T-cell (primary cell): ENCODE measurements around the gene NGDN. TPM values are rescaled to one million over a fixed set of nuclear protein-coding genes. Genes with fewer than 3 reads are reported as not detected.

ENCODE experiments used
- ATAC-seq, 4 experiments: fragments of 200-7000 bp in 3 of 4; fragments of 150-1000 bp in 1 of 4; cut with Tn5 transposase; replicated peaks in 1 of 4; 1 replicate in 3 of 4; 2 replicates in 1 of 4; pipeline ENCODE4 v1.10.0; 2021; ENCODE audit warnings: moderate library complexity in 3 of 4, mild to moderate bottlenecking in 2 of 4, moderate number of reproducible peaks in 1 of 4
- CTCF ChIA-PET, 2 donors: fragments of 300-600 bp; sonication (Branson Sonifier 250); formaldehyde crosslinking; loops; one replicate each; lab custom pipeline; 2022; ENCODE audit warnings: antibody characterized with exemption in 2 of 2; lab: Charles Lee
- POLR2A ChIA-PET, 2 donors: fragments of 300-600 bp; sonication (Branson Sonifier 250); formaldehyde crosslinking; loops; one replicate each; lab custom pipeline; 2022; ENCODE audit warnings: antibody characterized with exemption in 2 of 2; lab: Charles Lee
- DNase-seq, 35 experiments: peaks; one replicate each; pipeline versions ENCODE4 v3.0.0 to v3.0.0-alpha.2; 2013 to 2023
- H3K27ac ChIP-seq: one replicate; pipeline ENCODE4 v1.5.1; 2013; ENCODE audit warnings: low read length
- H3K27me3 ChIP-seq, 2 experiments: replicated peaks in 1 of 2; 1 replicate in 1 of 2; 2 replicates in 1 of 2; pipeline versions ENCODE4 v1.6.1 to v1.7.0; 2013; ENCODE audit warnings: low read length in 1 of 2, mixed read lengths in 1 of 2; ENCODE audit not compliant: control insufficient read depth in 2 of 2, insufficient read depth in 2 of 2; ENCODE audit errors: extremely low read depth in 1 of 2
- H3K36me3 ChIP-seq, 2 donors: 1 replicate in 1 of 2; 2 replicates in 1 of 2; pipeline versions ENCODE4 v1.6.1 to v1.7.0; 2013; ENCODE audit warnings: low read length in 1 of 2; ENCODE audit not compliant: control insufficient read depth in 2 of 2, insufficient read depth in 1 of 2; ENCODE audit errors: extremely low read depth in 1 of 2
- H3K4me1 ChIP-seq, 2 experiments: 1 replicate in 1 of 2; 2 replicates in 1 of 2; pipeline versions ENCODE4 v1.6.1 to v1.7.0; 2013; ENCODE audit warnings: low read length in 2 of 2, mixed read lengths in 1 of 2; ENCODE audit not compliant: insufficient read depth in 2 of 2, control insufficient read depth in 1 of 2; ENCODE audit errors: extremely low read depth in 1 of 2
- H3K4me3 ChIP-seq, 2 donors: 1 replicate in 1 of 2; 2 replicates in 1 of 2; pipeline versions ENCODE4 v1.5.1 to v1.7.0; 2013; ENCODE audit warnings: mild to moderate bottlenecking in 2 of 2, low read length in 1 of 2, moderate library complexity in 1 of 2; ENCODE audit not compliant: control insufficient read depth in 1 of 2; ENCODE audit errors: extremely low read depth in 1 of 2
- H3K9me3 ChIP-seq: 2 replicates; pipeline ENCODE4 v1.7.0; 2013
- H3K27ac Mint-ChIP-seq, 2 donors: one replicate each; pipeline ENCODE4 v1.8.0; 2020 to 2021; ENCODE audit warnings: mild to moderate bottlenecking in 2 of 2, mixed read lengths in 2 of 2
- H3K27me3 Mint-ChIP-seq, 2 donors: one replicate each; pipeline ENCODE4 v1.8.0; 2021 to 2022; ENCODE audit warnings: mixed read lengths in 2 of 2
- H3K36me3 Mint-ChIP-seq: one replicate; pipeline ENCODE4 v1.8.0; 2021; ENCODE audit warnings: mixed read lengths
- H3K4me1 Mint-ChIP-seq, 3 donors: one replicate each; pipeline ENCODE4 v1.8.0; 2020 to 2022; ENCODE audit warnings: mixed read lengths in 3 of 3, mild to moderate bottlenecking in 1 of 3
- H3K4me3 Mint-ChIP-seq, 3 donors: one replicate each; pipeline ENCODE4 v1.8.0; 2020 to 2022; ENCODE audit warnings: mild to moderate bottlenecking in 3 of 3, mixed read lengths in 3 of 3, moderate library complexity in 3 of 3
- H3K9me3 Mint-ChIP-seq, 3 donors: one replicate each; pipeline ENCODE4 v1.8.0; 2020 to 2022; ENCODE audit warnings: mixed read lengths in 3 of 3
- WGBS: methylation state at CpG from one replicate; pipeline ENCODE4 v1.1.5; 2013; ENCODE audit warnings: missing lambda C conversion rate; ENCODE audit not compliant: insufficient coverage; 5-methylcytosine and 5-hydroxymethylcytosine counted together
- total RNA-seq, 35 experiments: library from RNA in 6 of 35; stranded (reverse) in 6 of 35; fragments of 120-200 nt in 1 of 35; gene quantifications; one replicate each; pipeline versions ENCODE4 v1.2.1 to v1.2.4 and lab custom pipeline; 2013 to 2026

NGDN gene
- total RNA-seq, 5 donors from 2014 or later (not counting 1 experiment from before 2014, with no cell fraction given): 56.5 to 121 (median 63.7) TPM

GRCh38 chr14:23523229-23524016, 53.9 kb downstream of the NGDN start:
- Mint-ChIP-seq H3K9me3 (no peaks in the 10 kb centered on the region), H3K4me3 (no peak overlapping the region), H3K27me3 (no peaks in the 10 kb centered on the region), H3K4me1 (no peaks in the 10 kb centered on the region), H3K36me3 (peaks cover 4% of the 10 kb centered on the region), H3K27ac (no peak overlapping the region)
- DNase-seq (no peak), ATAC-seq (no peak)
- peaks cover 0 to 4% of the 10 kb centered on the region in 2 experiments for H3K27me3 ChIP-seq
- no peak overlapping the region for H3K4me3 ChIP-seq
- H3K9me3 ChIP-seq: no peaks in the 10 kb centered on the region
- no peak overlapping the region for H3K27ac ChIP-seq
- H3K36me3 ChIP-seq: no peaks in the 10 kb centered on the region
- POLR2A ChIA-PET: no interaction called here
- WGBS: 91% methylated on average over 12 of the region's 16 CpGs
- CTCF ChIA-PET: no interaction called here
- no peaks in the 10 kb centered on the region for H3K4me1 ChIP-seq

- DNase-seq (no peak), ATAC-seq (no peak)
- Mint-ChIP-seq H3K9me3 (no peaks in the 10 kb centered on the region), H3K4me3 (no peak overlapping the region), H3K27me3 (no peaks in the 10 kb centered on the region), H3K27ac (no peak overlapping the region), H3K36me3 (peaks cover 4% of the 10 kb centered on the region), H3K4me1 (no peaks in the 10 kb centered on the region)
- Histone ChIP-seq H3K27ac (no peak overlapping the region), H3K4me3 (no peak overlapping the region), H3K27me3 (peaks cover 0 to 7% of the 10 kb centered on the region in 2 experiments), H3K4me1 (no peaks in the 10 kb centered on the region), H3K36me3 (no peaks in the 10 kb centered on the region), H3K9me3 (no peaks in the 10 kb centered on the region)
- 88% methylated on average over 11 of the region's 14 CpGs for WGBS
- POLR2A ChIA-PET: no interaction called here
- CTCF ChIA-PET: no interaction called here
These were observed 55.5 kb downstream of the NGDN start for GRCh38 chr14:23524954-23525353.

- Mint-ChIP-seq H3K4me1 (peaks cover 0 to 4% (median 0%) of the 10 kb centered on the region in 3 donors), H3K27me3 (no peaks in the 10 kb centered on the region), H3K9me3 (no peaks in the 10 kb centered on the region), H3K4me3 (no peak overlapping the region), H3K36me3 (peaks cover 4% of the 10 kb centered on the region), H3K27ac (no peak overlapping the region)
- ChIA-PET CTCF (no interaction called here), POLR2A (no interaction called here)
- H3K4me1 ChIP-seq: no peaks in the 10 kb centered on the region
- H3K36me3 ChIP-seq: no peaks in the 10 kb centered on the region
- H3K27ac ChIP-seq: no peak overlapping the region
- ATAC-seq (no peak), DNase-seq (no peak)
- no peaks in the 10 kb centered on the region for H3K9me3 ChIP-seq
- H3K4me3 ChIP-seq: no peak overlapping the region
- 83% methylated on average over 4 of the region's 8 CpGs for WGBS
- H3K27me3 ChIP-seq: peaks cover 0 to 7% of the 10 kb centered on the region in 2 experiments
These were observed 56.1 kb downstream of the NGDN start for GRCh38 chr14:23525611-23526010.

Other genes starting within 250 kb of the NGDN start
- gene RNF212B, start 231.8 kb upstream of the NGDN start, total RNA-seq: 1 to 10 TPM in 1 of 5 donors, not detected in 4; 1.1 TPM
- gene HOMEZ, start 183.6 kb upstream of the NGDN start, total RNA-seq: 10 to 100 TPM in 3 of 5 donors, 1 to 10 TPM in 2; 6.2 to 17.5 (median 15.1) TPM
- 10 to 100 TPM; 40.8 to 72.6 (median 68.2) TPM for gene PPP1R3E, start 166.8 kb upstream of the NGDN start, total RNA-seq
- gene BCL2L2, start 162.9 kb upstream of the NGDN start, total RNA-seq: 1 to 10 TPM; 1.9 to 4.6 (median 2.2) TPM
- gene PABPN1, start 148.2 kb upstream of the NGDN start, total RNA-seq: 100 to 1,000 TPM; 182 to 207 (median 186) TPM
- gene SLC22A17, start 116.8 kb upstream of the NGDN start, total RNA-seq: 10 to 100 TPM; 12.0 to 19.0 (median 17.3) TPM
- gene EFS, start 104.5 kb upstream of the NGDN start, total RNA-seq: under 1 TPM in 1 of 5 donors, not detected in 4; 0.15 TPM
- gene IL25, start 96.9 kb upstream of the NGDN start, total RNA-seq: not detected
- gene CMTM5, start 92.7 kb upstream of the NGDN start, total RNA-seq: not detected
- gene MYH6, start 61.4 kb upstream of the NGDN start, total RNA-seq: not detected
- gene MYH7, start 34.0 kb upstream of the NGDN start, total RNA-seq: not detected
- 1 to 10 TPM in 1 of 5 donors, under 1 TPM in 4; 0.15 to 1.3 (median 0.44) TPM for gene ZFHX2, start 82.1 kb downstream of the NGDN start, total RNA-seq
- 10 to 100 TPM; 13.3 to 26.4 (median 20.5) TPM for gene THTPA, start 86.6 kb downstream of the NGDN start, total RNA-seq
- gene AP1G2, start 98.1 kb downstream of the NGDN start, total RNA-seq: 100 to 1,000 TPM; 321 to 526 (median 484) TPM
- gene JPH4, start 109.1 kb downstream of the NGDN start, total RNA-seq: under 1 TPM in 2 of 5 donors, not detected in 3; 0.10 to 0.13 TPM
- under 1 TPM in 4 of 5 donors, not detected in 1; 0.19 to 0.82 (median 0.52) TPM for gene DHRS2, start 166.7 kb downstream of the NGDN start, total RNA-seq